GM21381 (cell line): Measurements from ENCODE around the gene IRGQ.
"Not testable (repeated sequence)": the region's sequence is repeated elsewhere in the genome, so short reads cannot be mapped to it uniquely, and the experiment has no call there.

Experiments
- ATAC-seq: cut with Tn5 transposase; IDR thresholded peaks from one replicate; pipeline ENCODE4 v1.9.1; 2021; ENCODE audit warnings: mild to moderate bottlenecking, moderate library complexity; ENCODE audit not compliant: unreplicated experiment

The IRGQ gene, protein sequence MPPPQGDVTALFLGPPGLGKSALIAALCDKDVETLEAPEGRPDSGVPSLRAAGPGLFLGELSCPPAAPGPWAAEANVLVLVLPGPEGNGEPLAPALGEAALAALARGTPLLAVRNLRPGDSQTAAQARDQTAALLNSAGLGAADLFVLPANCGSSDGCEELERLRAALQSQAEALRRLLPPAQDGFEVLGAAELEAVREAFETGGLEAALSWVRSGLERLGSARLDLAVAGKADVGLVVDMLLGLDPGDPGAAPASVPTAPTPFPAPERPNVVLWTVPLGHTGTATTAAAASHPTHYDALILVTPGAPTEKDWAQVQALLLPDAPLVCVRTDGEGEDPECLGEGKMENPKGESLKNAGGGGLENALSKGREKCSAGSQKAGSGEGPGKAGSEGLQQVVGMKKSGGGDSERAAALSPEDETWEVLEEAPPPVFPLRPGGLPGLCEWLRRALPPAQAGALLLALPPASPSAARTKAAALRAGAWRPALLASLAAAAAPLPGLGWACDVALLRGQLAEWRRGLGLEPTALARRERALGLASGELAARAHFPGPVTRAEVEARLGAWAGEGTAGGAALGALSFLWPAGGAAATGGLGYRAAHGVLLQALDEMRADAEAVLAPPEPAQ

DNA sequence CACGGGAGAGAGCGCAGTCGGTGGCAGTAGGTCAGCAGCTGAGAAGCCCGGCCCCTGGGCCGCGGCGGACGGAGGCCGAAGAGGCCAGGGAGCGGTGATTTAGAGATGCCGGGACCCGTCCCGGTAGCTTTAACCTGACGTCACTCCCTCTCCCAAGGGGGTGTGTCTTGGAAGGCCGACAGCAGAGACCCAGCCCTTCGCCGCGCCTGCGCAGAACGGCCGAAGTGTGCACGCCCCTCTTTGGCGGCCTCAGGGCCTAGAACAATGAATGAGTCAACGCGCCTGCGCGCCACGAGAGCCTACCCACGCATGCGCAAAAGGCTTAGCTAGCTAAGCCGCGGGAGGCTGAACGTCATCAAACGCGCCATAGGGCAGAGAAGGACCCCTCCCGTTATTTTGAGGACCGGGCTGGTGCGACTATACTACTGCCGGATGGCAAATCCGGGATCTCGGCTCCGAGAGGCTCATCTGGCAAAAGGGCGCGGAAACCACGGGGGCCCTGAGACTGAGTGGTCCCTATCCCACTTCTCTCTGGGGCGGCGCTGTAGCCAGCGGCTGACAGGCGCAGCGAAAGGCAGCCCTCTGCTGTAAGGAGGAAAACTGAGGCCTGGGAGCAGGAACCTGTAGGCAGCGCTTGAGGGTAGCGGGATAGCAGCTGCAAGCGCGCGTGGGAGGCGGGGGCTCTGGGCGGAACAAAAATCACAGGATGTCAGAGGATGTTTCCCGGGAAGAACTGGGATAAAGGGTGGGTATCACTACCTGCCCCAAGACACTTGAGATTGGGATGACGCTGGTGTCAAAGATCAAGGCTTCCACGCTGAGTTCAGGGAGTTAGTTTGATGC is at the start of gene IRGQ, which contains the start of gene ZNF576:
Gene IRGQ (minus strand): TSS at position 136 of the 843 bp plus-strand sequence. CDS start 796 bp downstream, outside the sequence.
Gene ZNF576 (plus strand): TSS at position 597 of the 843 bp plus-strand sequence. CDS start 514 bp downstream, outside the sequence.
- peak; percentile 78 for ATAC-seq

DNA sequence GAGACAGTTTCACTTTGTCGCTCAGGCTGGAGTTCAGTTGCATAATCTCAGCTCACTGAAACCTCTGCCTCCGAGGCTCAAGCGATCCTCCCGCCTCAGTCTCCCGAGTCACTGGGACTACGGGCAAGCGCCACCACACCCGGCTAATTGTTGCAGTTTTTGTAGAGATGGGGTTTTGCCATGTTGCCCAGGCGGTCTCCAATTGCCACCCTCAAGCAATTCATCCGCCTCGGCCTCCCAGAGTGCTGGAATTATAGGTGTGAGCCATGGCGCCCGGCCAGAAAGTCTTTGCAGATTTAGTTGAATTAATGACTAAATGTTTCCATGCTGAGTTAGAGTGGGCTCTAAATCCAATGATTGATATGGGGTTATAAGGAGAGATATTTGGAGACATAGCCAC is 48.2 kb upstream of the IRGQ start:
- ATAC-seq: no peak

GRCh38 chr19:43643326-43643725 is 47.4 kb upstream of the IRGQ start:
- no peak for ATAC-seq

DNA sequence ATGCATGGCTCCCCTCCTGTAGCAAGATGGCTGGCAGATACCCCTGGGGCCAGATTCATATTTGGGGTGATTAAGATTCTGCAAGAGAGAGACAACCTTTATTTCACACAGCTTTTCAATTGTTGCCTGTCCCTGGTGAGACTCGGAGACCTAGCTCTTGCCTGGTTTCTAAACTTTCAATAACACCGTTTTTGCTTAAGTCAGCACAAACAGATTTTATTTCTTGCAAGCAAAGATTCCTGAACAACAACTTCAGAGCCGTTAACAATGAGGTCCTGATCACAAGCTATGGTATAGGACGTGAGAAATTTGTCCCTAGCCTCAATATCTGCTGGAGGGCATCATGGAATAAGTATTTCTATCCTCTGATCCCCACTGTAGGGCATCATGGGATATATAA is 46.6 kb upstream of the IRGQ start:
- ATAC-seq: no peak

GRCh38 chr19:43641333-43641732 is 45.4 kb upstream of the IRGQ start:
- ATAC-seq: no peak

- ATAC-seq: no peak
Observed at GRCh38 chr19:43640424-43640757, 44.5 kb upstream of the IRGQ start.

- no peak for ATAC-seq
Observed at GRCh38 chr19:43639519-43640423, 43.8 kb upstream of the IRGQ start, which contains the start of gene CADM4. Gene CADM4 (minus strand): TSS chr19:43639850. CDS start chr19:43639790, 60 bp downstream.

DNA sequence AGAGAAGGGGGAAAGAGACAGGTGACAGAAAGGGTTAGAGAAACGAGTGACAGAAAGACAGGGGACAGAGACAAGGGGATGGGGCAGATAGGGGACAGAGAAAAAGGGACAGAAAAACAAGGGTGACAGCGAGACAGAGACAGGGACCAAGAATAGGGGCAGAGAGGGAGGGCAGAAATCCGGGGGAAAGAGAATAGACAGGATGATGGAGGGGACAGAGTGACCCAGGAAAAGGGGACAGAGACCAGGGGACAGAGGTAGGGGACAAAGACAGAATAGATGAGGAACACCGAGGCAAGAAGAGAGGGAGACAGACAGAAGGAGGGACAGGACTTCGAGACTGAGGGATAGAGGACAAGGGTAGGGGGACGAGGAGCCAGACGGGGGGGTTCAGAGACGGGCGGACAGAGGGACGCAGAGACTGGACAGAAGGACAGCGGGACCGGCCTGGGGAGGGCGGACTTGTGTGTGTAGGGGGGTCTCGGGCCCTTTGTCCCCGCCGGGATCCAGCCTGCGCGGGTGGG is 43.1 kb upstream of the IRGQ start:
- no peak for ATAC-seq

- ATAC-seq: no peak
Observed at GRCh38 chr19:43638214-43638994, 42.5 kb upstream of the IRGQ start.

GRCh38 chr19:43636121-43636683 is 40.3 kb upstream of the IRGQ start:
- ATAC-seq: no peak

GRCh38 chr19:43635561-43635940 is 39.6 kb upstream of the IRGQ start:
- ATAC-seq: not testable (repeated sequence)

DNA sequence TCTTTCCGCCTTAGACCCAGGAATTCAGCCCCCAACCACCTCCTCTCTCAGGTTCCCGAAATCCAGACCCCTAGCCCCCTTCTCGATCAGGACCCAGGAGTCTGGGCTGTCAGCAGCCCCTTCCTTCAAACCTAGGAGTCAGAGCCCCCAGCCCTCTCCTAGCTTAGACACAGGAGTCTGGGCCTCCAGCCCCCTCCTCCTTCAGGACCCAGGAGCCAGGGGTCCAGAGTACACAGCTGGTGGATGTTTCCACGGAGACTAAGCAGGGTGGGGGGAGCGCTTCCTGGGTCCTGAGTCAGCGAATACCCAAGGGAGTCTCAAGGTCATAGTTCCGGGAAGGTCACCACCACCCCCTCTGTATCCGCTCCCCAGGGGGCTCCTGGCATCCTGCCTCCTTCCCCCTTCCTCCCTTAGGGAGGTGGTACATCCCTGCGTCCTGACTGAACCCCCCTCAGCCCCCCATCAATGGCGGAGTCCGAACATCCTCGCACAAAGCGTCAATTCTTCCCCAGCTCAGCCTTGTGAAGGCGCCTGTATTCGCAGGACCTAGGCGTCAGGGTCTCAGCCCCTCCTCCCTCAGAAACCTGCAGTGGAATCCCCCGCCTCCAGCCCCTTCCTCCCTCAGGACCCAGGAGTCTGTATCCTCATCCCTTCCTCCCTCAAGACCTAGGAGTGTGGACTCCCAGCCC is 39.1 kb upstream of the IRGQ start:
- no peak for ATAC-seq

- ATAC-seq: no peak
Observed at GRCh38 chr19:43634506-43634871, 38.6 kb upstream of the IRGQ start.

DNA sequence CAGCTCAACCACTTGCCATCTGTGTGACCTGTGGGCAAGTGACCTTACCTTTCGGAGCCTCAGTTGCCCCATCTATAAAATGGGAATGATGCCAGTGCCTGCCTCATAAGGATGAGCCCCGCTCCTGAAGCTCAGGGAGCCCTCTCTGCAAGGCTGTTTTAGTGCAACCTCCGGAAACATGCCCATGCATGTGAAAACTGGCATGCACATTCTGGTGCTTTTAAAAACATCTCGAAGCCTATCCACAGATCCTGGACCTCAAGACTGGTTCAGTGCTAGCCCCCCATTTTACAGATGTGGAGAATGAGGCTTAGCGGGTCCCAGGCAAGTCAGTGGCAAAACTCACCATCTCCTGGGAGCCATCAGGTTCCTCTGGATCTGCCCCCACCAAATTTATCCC is 38.1 kb upstream of the IRGQ start:
- no peak for ATAC-seq

- no peak for ATAC-seq
Observed at GRCh38 chr19:43633520-43633919, 37.6 kb upstream of the IRGQ start.

DNA sequence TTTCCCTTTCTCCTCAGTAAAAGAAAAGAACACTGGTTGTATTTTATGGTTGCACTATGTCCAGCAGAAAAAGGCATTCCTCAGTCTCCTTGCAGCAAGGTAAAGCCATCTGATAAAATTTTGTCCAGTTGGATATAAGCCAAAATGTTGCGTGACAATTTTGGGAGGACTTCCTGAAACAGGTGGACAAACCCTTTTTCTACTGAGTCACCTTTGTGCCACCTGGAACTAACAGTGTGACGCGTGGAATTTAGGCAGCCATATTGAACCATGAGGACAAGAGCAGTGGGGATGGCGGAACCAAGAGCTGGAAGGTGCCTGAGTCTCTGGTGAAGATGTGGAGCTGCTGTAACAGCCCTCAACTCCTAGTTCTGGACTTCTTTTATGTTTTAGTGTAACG is 35.6 kb upstream of the IRGQ start:
- no peak for ATAC-seq

DNA sequence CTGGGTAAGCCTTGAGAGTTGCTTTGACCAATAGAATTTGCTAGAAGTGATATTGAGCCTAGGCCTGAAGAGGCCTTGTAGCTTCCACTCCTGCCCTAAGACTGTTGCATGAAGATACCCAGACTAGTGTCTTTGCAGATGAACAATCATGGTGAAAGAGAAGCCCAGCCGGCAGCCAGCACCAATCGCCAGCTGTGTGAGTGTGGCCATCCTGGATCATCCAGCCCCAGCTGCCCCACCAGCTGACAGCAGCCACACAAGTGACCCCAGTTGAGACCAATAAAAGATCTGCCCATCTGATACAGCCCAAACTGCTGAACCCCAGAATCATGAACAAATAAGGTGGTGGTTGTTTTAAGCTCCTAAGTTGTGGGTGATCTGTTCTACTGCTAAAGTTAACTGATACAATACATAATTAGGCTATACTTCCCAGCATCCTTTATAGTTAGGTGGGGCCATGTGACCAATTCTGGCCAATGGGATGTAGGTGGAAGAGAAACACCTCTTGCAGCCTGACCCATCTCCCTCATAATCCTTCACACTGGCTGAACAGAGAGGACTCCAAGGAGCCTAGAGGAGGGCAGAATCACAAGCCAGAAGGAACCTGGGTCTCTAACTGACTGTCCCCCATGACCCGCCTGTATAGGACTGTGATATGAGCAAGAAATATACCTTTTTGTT is 32.9 kb upstream of the IRGQ start:
- no peak for ATAC-seq

- ATAC-seq: no peak
Observed at GRCh38 chr19:43626838-43627237, 30.9 kb upstream of the IRGQ start.
